ENCODE results near the gene BRF1.

BRF1 gene

DNA sequence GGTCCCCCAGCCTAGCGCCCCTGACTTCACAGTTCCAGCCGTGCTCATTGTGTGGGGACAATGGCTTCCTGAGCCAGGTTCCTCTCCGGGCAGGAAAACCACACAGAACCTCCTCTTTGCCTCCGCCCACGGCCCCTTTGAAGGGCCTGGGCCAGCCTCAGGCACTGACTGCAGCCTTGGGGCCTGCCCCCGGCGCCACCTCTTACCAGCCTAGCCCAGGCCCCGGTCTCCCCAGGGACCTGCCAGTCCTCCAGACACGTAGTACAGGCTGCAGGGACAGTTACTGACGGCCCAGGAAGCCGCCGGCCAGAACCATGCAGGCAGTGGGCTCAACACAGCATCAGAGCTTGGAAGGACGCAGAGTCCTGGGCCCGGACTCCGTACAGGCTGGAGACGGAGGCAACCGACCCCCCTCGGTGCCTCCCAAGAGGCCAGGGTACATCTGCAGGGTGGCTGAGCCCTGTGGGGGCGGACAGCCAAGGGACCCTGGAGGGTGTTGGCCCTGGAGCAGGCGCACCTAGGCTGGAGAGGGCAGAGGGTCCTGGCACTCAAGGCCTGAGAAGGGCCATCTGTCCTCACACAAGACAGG, 98.8 kb downstream of the BRF1 start:
- no peak overlapping the region for H3K9ac ChIP-seq (ENCODE audit: low read depth, low read length)
- peaks cover 18% of the 10 kb centered on the region for H3K27me3 ChIP-seq (ENCODE audit: insufficient read depth, low read length)
- H3K27ac ChIP-seq (ENCODE audit: low read length) = no peak overlapping the region
- no peaks in the 10 kb centered on the region for H3K9me3 ChIP-seq (ENCODE audit: insufficient read depth, low read depth, low read length)
- no peaks in the 10 kb centered on the region for H3K36me3 ChIP-seq (ENCODE audit: insufficient read depth, low read depth, low read length)
- no peak overlapping the region for H3K4me3 ChIP-seq (ENCODE audit: low read length)
- H3K4me1 ChIP-seq (ENCODE audit: insufficient read depth, low read length) = no peaks in the 10 kb centered on the region

- no peaks in the 10 kb centered on the region for H3K9me3 ChIP-seq (ENCODE audit: insufficient read depth, low read depth, low read length)
- H3K27ac ChIP-seq (ENCODE audit: low read length) = no peak overlapping the region
- H3K27me3 ChIP-seq (ENCODE audit: insufficient read depth, low read length) = peaks cover 25% of the 10 kb centered on the region
- H3K4me3 ChIP-seq (ENCODE audit: low read length) = no peak overlapping the region
- H3K4me1 ChIP-seq (ENCODE audit: insufficient read depth, low read length) = no peaks in the 10 kb centered on the region
- H3K9ac ChIP-seq (ENCODE audit: low read depth, low read length) = no peak overlapping the region
- H3K36me3 ChIP-seq (ENCODE audit: insufficient read depth, low read depth, low read length) = no peaks in the 10 kb centered on the region
Observed at GRCh38 chr14:105201156-105201924, 99.5 kb downstream of the BRF1 start.

DNA sequence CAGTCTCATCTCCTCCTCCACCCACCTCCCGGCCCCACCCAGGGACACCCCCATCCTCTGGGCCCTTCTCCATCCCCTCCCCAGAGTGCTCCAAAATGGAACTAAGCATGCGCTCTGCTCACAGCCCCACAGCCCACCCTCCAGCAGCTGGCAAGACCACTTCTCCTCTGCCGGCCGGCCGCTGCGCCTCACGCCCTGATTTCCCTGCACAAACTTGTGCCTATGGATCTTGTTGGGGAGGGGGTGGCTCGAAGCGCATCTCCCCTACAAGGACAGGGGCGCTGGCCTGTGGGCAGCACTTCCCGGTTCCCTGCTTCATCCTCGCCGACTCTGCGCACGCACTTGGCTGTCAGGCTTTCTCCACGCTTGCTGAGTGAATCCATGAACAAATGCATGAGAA, 100.2 kb downstream of the BRF1 start:
- Histone ChIP-seq H3K27me3 (ENCODE audit: insufficient read depth, low read length) (peaks cover 32% of the 10 kb centered on the region), H3K4me3 (ENCODE audit: low read length) (no peak overlapping the region), H3K4me1 (ENCODE audit: insufficient read depth, low read length) (peaks cover 4% of the 10 kb centered on the region; the same call in 1 of the 2 replicates), H3K9ac (ENCODE audit: low read depth, low read length) (no peak overlapping the region), H3K27ac (ENCODE audit: low read length) (no peak overlapping the region), H3K36me3 (ENCODE audit: insufficient read depth, low read depth, low read length) (no peaks in the 10 kb centered on the region), H3K9me3 (ENCODE audit: insufficient read depth, low read depth, low read length) (no peaks in the 10 kb centered on the region)

GRCh38 chr14:105200074-105200473, 100.7 kb downstream of the BRF1 start:
- peaks cover 37% of the 10 kb centered on the region for H3K27me3 ChIP-seq (ENCODE audit: insufficient read depth, low read length)
- peaks cover 5% of the 10 kb centered on the region; the same call in 1 of the 2 replicates for H3K4me1 ChIP-seq (ENCODE audit: insufficient read depth, low read length)
- no peak overlapping the region for H3K9ac ChIP-seq (ENCODE audit: low read depth, low read length)
- H3K4me3 ChIP-seq (ENCODE audit: low read length) = no peak overlapping the region
- H3K9me3 ChIP-seq (ENCODE audit: insufficient read depth, low read depth, low read length) = no peaks in the 10 kb centered on the region
- H3K27ac ChIP-seq (ENCODE audit: low read length) = no peak overlapping the region
- no peaks in the 10 kb centered on the region for H3K36me3 ChIP-seq (ENCODE audit: insufficient read depth, low read depth, low read length)

- no peaks in the 10 kb centered on the region for H3K36me3 ChIP-seq (ENCODE audit: insufficient read depth, low read depth, low read length)
- H3K27ac ChIP-seq (ENCODE audit: low read length) = no peak overlapping the region
- peaks cover 5% of the 10 kb centered on the region; the same call in 1 of the 2 replicates for H3K4me1 ChIP-seq (ENCODE audit: insufficient read depth, low read length)
- no peaks in the 10 kb centered on the region for H3K9me3 ChIP-seq (ENCODE audit: insufficient read depth, low read depth, low read length)
- no peak overlapping the region for H3K4me3 ChIP-seq (ENCODE audit: low read length)
- no peak overlapping the region for H3K9ac ChIP-seq (ENCODE audit: low read depth, low read length)
- H3K27me3 ChIP-seq (ENCODE audit: insufficient read depth, low read length) = peaks cover 47% of the 10 kb centered on the region
Observed at GRCh38 chr14:105199093-105199492, 101.7 kb downstream of the BRF1 start.

DNA sequence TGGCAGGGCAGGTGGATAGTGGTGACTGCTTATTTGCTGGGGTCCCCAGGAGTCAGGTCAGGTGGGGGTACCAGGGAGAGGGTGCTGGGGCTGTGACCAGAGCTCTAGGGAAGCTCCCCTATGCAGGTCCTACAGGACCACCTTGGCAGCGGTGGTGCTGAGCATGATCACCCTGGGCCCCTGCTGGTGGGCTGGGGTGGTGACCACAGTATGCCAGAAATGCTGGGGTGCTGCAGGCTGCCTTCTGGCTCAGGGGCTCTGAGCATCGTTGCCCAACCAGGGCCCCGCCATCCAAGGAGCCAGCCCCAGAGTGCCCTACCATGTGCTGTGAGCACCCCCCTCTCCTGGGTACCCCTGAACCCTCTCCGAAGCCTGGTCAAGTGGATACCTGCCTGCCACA, 102.2 kb downstream of the BRF1 start:
- no peak overlapping the region for H3K4me3 ChIP-seq (ENCODE audit: low read length)
- peaks cover 5% of the 10 kb centered on the region; the same call in 1 of the 2 replicates for H3K4me1 ChIP-seq (ENCODE audit: insufficient read depth, low read length)
- H3K27ac ChIP-seq (ENCODE audit: low read length) = no peak overlapping the region
- no peaks in the 10 kb centered on the region for H3K36me3 ChIP-seq (ENCODE audit: insufficient read depth, low read depth, low read length)
- H3K9me3 ChIP-seq (ENCODE audit: insufficient read depth, low read depth, low read length) = no peaks in the 10 kb centered on the region
- H3K27me3 ChIP-seq (ENCODE audit: insufficient read depth, low read length) = peaks cover 47% of the 10 kb centered on the region
- H3K9ac ChIP-seq (ENCODE audit: low read depth, low read length) = no peak overlapping the region

DNA sequence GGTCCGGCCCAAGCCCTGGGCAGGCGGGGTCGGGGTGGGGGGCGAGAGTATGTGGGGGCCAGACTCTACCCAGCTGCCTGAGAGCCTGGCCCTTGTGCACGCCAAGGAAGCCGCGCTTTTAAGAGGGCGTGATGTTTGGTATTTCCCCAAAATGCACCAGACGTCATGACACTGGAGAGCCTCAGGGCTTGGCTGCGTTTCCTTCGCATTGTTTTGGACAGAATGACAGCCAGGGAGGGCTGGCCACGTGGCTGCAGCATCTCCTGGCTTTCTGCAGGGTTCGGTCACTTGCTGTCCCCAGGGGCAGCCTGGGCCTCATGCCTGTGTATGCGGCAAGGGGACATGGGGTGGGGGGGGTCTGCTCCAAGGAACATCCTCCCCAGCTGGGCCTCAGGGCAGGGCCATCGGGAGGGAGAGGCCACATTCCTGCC, 103.6 kb downstream of the BRF1 start:
- H3K4me1 ChIP-seq (ENCODE audit: insufficient read depth, low read length) = peaks cover 5% of the 10 kb centered on the region; the same call in 1 of the 2 replicates
- H3K27ac ChIP-seq (ENCODE audit: low read length) = no peak overlapping the region
- H3K36me3 ChIP-seq (ENCODE audit: insufficient read depth, low read depth, low read length) = no peaks in the 10 kb centered on the region
- H3K4me3 ChIP-seq (ENCODE audit: low read length) = no peak overlapping the region; the same call in 1 of the 2 replicates
- H3K9me3 ChIP-seq (ENCODE audit: insufficient read depth, low read depth, low read length) = no peaks in the 10 kb centered on the region
- H3K9ac ChIP-seq (ENCODE audit: low read depth, low read length) = no peak overlapping the region
- peaks cover 47% of the 10 kb centered on the region for H3K27me3 ChIP-seq (ENCODE audit: insufficient read depth, low read length)

GRCh38 chr14:105196265-105196960, 104.4 kb downstream of the BRF1 start:
- peaks cover 47% of the 10 kb centered on the region for H3K27me3 ChIP-seq (ENCODE audit: insufficient read depth, low read length)
- H3K9ac ChIP-seq (ENCODE audit: low read depth, low read length) = no peak overlapping the region
- no peaks in the 10 kb centered on the region for H3K36me3 ChIP-seq (ENCODE audit: insufficient read depth, low read depth, low read length)
- no peak overlapping the region for H3K27ac ChIP-seq (ENCODE audit: low read length)
- H3K4me3 ChIP-seq (ENCODE audit: low read length) = peak overlapping the region; percentile 51; the same call in 1 of the 2 replicates
- no peaks in the 10 kb centered on the region for H3K9me3 ChIP-seq (ENCODE audit: insufficient read depth, low read depth, low read length)
- H3K4me1 ChIP-seq (ENCODE audit: insufficient read depth, low read length) = peaks cover 5% of the 10 kb centered on the region; the same call in 1 of the 2 replicates

GRCh38 chr14:105195522-105196264, 105.1 kb downstream of the BRF1 start:
- H3K9me3 ChIP-seq (ENCODE audit: insufficient read depth, low read depth, low read length) = no peaks in the 10 kb centered on the region
- no peak overlapping the region for H3K27ac ChIP-seq (ENCODE audit: low read length)
- peaks cover 5% of the 10 kb centered on the region; the same call in 1 of the 2 replicates for H3K4me1 ChIP-seq (ENCODE audit: insufficient read depth, low read length)
- no peak overlapping the region for H3K9ac ChIP-seq (ENCODE audit: low read depth, low read length)
- H3K27me3 ChIP-seq (ENCODE audit: insufficient read depth, low read length) = peaks cover 47% of the 10 kb centered on the region
- H3K4me3 ChIP-seq (ENCODE audit: low read length) = peak overlapping the region; percentile 51; the same call in 1 of the 2 replicates
- H3K36me3 ChIP-seq (ENCODE audit: insufficient read depth, low read depth, low read length) = no peaks in the 10 kb centered on the region

- peaks cover 47% of the 10 kb centered on the region for H3K27me3 ChIP-seq (ENCODE audit: insufficient read depth, low read length)
- H3K4me1 ChIP-seq (ENCODE audit: insufficient read depth, low read length) = peaks cover 5% of the 10 kb centered on the region; the same call in 1 of the 2 replicates
- H3K9me3 ChIP-seq (ENCODE audit: insufficient read depth, low read depth, low read length) = no peaks in the 10 kb centered on the region
- no peak overlapping the region for H3K9ac ChIP-seq (ENCODE audit: low read depth, low read length)
- no peaks in the 10 kb centered on the region for H3K36me3 ChIP-seq (ENCODE audit: insufficient read depth, low read depth, low read length)
- H3K4me3 ChIP-seq (ENCODE audit: low read length) = no peak overlapping the region
- H3K27ac ChIP-seq (ENCODE audit: low read length) = no peak overlapping the region
Observed at GRCh38 chr14:105195051-105195450, 105.8 kb downstream of the BRF1 start.

All from iPS-20b (cell line).